GM23248 (cell line): ENCODE results near the gene SLC13A2. TPM values are rescaled to one million over a fixed set of nuclear protein-coding genes. Genes with fewer than 3 reads are reported as not detected.
"Not testable (repeated sequence)": the region's sequence is repeated elsewhere in the genome, so short reads cannot be mapped to it uniquely, and the experiment has no call there.

Experiments used
- DNase-seq: peaks from one replicate; pipeline ENCODE4 v3.0.0-alpha.2; 2015
- H2AFZ ChIP-seq: fragments of 200-600 bp; sonication (generic); 2 replicates; pipeline ENCODE4 v1.6.1; 2016; ENCODE audit warnings: antibody characterized with exemption
- H3F3A ChIP-seq: fragments of 200-600 bp; sonication (generic); 2 replicates; pipeline ENCODE4 v1.6.1; 2016; ENCODE audit warnings: mild to moderate bottlenecking, antibody characterized with exemption, mixed run types; ENCODE audit not compliant: insufficient read depth
- H3K27ac ChIP-seq: fragments of 200-600 bp; sonication (generic); 2 replicates; pipeline ENCODE4 v1.5.1; 2016; ENCODE audit warnings: mild to moderate bottlenecking
- H3K27me3 ChIP-seq: fragments of 200-600 bp; sonication (generic); replicated peaks from 2 replicates; pipeline ENCODE4 v1.6.1; 2016; ENCODE audit warnings: mild to moderate bottlenecking; ENCODE audit not compliant: insufficient read depth
- H3K36me3 ChIP-seq: fragments of 200-600 bp; sonication (generic); 2 replicates; pipeline ENCODE4 v1.6.1; 2016; ENCODE audit warnings: low read depth, mild to moderate bottlenecking
- H3K4me1 ChIP-seq: fragments of 200-600 bp; sonication (generic); 2 replicates; pipeline ENCODE4 v1.6.1; 2016; ENCODE audit warnings: mild to moderate bottlenecking; ENCODE audit not compliant: insufficient read depth
- H3K4me2 ChIP-seq: fragments of 200-600 bp; sonication (generic); one replicate; pipeline ENCODE4 v1.6.1; 2016; ENCODE audit warnings: mild to moderate bottlenecking; ENCODE audit not compliant: unreplicated experiment
- H3K4me3 ChIP-seq: fragments of 200-600 bp; sonication (generic); 2 replicates; pipeline ENCODE4 v1.5.1; 2016; ENCODE audit warnings: mild to moderate bottlenecking
- H3K79me2 ChIP-seq: fragments of 200-600 bp; sonication (generic); 2 replicates; pipeline ENCODE4 v1.6.1; 2016; ENCODE audit warnings: mild to moderate bottlenecking; ENCODE audit not compliant: insufficient read depth
- H3K9ac ChIP-seq: fragments of 200-600 bp; sonication (generic); 2 replicates; pipeline ENCODE4 v1.6.1; 2016; ENCODE audit warnings: mild to moderate bottlenecking
- H3K9me2 ChIP-seq: fragments of 200-600 bp; sonication (generic); 2 replicates; pipeline ENCODE4 v1.6.1; 2016; ENCODE audit warnings: mixed run types, mild to moderate bottlenecking, moderate library complexity; ENCODE audit not compliant: insufficient read depth
- H3K9me3 ChIP-seq: fragments of 200-600 bp; sonication (generic); one replicate; pipeline ENCODE4 v1.6.1; 2017; ENCODE audit warnings: low read depth
- H4K20me1 ChIP-seq: fragments of 200-600 bp; sonication (generic); 2 replicates; pipeline ENCODE4 v1.6.0; 2016; ENCODE audit not compliant: insufficient read depth
- EZH2 ChIP-seq: fragments of 200-600 bp; sonication (generic); IDR thresholded peaks from 2 replicates; pipeline ENCODE4 v1.6.1; 2018; ENCODE audit warnings: antibody characterized with exemption, mild to moderate bottlenecking; ENCODE audit not compliant: insufficient read depth, poor library complexity, severe bottlenecking
- EZH2phosphoT487 ChIP-seq: fragments of 200-600 bp; sonication (generic); IDR thresholded peaks from 2 replicates; pipeline ENCODE4 v1.6.1; 2018; ENCODE audit warnings: antibody characterized with exemption, moderate library complexity, mild to moderate bottlenecking, low read depth; ENCODE audit not compliant: insufficient read depth
- WGBS, 2 experiments: methylation state at CpG; one replicate each; pipeline ENCODE4 v1.1.6; 2015 to 2017; ENCODE audit warnings: low lambda C conversion rate in 2 of 2, low coverage in 1 of 2; ENCODE audit errors: missing lambda C conversion rate in 2 of 2; 5-methylcytosine and 5-hydroxymethylcytosine counted together
- in situ Hi-C: fragments of 300-500 bp; cut with MboI; formaldehyde crosslinking; loops from 2 replicates; pipeline ENCODE4 v1.15.0; 2020
- polyA plus RNA-seq: library from polyadenylated mRNA; unstranded; fragments of >200 nt; fragmentation: Nextera tagmentation; extraction: Ambion mirVana; gene quantifications from 2 replicates; pipeline ENCODE4 v1.2.1, GENCODE V29; 2016
- total RNA-seq: library from RNA; depleted of rRNA; stranded (reverse); fragments of >200 nt; shearing (Covaris generic); gene quantifications from 2 replicates; pipeline ENCODE4 v1.2.3, GENCODE V29; 2014; rRNA removed

The SLC13A2 gene, protein sequence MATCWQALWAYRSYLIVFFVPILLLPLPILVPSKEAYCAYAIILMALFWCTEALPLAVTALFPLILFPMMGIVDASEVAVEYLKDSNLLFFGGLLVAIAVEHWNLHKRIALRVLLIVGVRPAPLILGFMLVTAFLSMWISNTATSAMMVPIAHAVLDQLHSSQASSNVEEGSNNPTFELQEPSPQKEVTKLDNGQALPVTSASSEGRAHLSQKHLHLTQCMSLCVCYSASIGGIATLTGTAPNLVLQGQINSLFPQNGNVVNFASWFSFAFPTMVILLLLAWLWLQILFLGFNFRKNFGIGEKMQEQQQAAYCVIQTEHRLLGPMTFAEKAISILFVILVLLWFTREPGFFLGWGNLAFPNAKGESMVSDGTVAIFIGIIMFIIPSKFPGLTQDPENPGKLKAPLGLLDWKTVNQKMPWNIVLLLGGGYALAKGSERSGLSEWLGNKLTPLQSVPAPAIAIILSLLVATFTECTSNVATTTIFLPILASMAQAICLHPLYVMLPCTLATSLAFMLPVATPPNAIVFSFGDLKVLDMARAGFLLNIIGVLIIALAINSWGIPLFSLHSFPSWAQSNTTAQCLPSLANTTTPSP
- not detected in 2 replicates for total RNA-seq
- polyA plus RNA-seq: not detected in 2 replicates

- in situ Hi-C loops: no loop called here
- H3K79me2 ChIP-seq: no peaks in the 10 kb centered on the region
- no peak for DNase-seq
- H3K4me3 ChIP-seq: no peak within 1 kb of the TSS
- no peaks in the 10 kb centered on the region for H3F3A ChIP-seq
- H3K27ac ChIP-seq: no peak within 1 kb of the TSS
- no peaks in the 10 kb centered on the region for H3K36me3 ChIP-seq
- H3K4me1 ChIP-seq: no peaks in the 10 kb centered on the region
- no peaks in the 10 kb centered on the region for H3K9me2 ChIP-seq
- peaks cover 38% of the 10 kb centered on the region for H3K27me3 ChIP-seq
- no peak for TF ChIP-seq EZH2phosphoT487
- TF ChIP-seq EZH2: no peak
- H3K9me3 ChIP-seq: no peaks in the 10 kb centered on the region
- no peak within 1 kb of the TSS for H3K9ac ChIP-seq
- whole genome bisulfite sequencing, 2 experiments: 37 to 43% methylated on average over 5 of the region's 5 CpGs
- no peak within 1 kb of the TSS for H3K4me2 ChIP-seq
- H4K20me1 ChIP-seq: no peaks in the 10 kb centered on the region
- no peak within 1 kb of the TSS for H2AFZ ChIP-seq
Observed at GRCh38 chr17:28473542-28473941, at the start of gene SLC13A2. TSS of gene SLC13A2 (plus strand) at chr17:28473644. CDS start at chr17:28473713, 69 bp downstream.

DNA sequence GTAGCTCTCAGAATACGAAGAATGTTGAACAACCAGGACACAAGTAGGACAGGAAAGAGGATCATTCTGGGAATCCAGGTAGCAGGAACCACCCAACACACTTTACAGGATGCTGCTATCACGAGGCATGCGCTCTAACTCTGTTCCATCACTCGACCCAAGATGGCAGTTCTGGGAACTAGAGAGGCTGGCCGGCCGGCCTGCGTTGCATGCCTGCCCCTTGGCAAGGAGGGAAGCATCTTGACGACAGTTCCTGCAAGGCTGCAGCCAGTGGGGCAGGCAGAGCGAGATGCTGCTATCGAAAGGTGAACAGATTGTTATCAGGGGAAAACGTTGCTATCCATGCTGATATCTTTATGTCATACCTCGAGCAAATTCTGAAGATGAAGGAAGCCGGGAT lies 48.2 kb upstream of the SLC13A2 start:
- in situ Hi-C loops: no loop called here
- H3K4me2 ChIP-seq: no peak overlapping the region
- no peaks in the 10 kb centered on the region for H3K79me2 ChIP-seq
- H3K4me1 ChIP-seq: no peaks in the 10 kb centered on the region
- TF ChIP-seq EZH2phosphoT487 (no peak), EZH2 (no peak)
- no peaks in the 10 kb centered on the region for H3K36me3 ChIP-seq
- 70 to 71% methylated on average over 12 to 13 of the region's 13 CpGs for WGBS, 2 experiments
- no peak overlapping the region for H3K4me3 ChIP-seq
- H4K20me1 ChIP-seq: no peaks in the 10 kb centered on the region
- no peak overlapping the region for H2AFZ ChIP-seq
- H3K9me3 ChIP-seq: no peaks in the 10 kb centered on the region
- no peaks in the 10 kb centered on the region for H3K9me2 ChIP-seq
- no peaks in the 10 kb centered on the region for H3F3A ChIP-seq
- H3K27me3 ChIP-seq: peaks cover 16% of the 10 kb centered on the region
- DNase-seq: no peak
- H3K27ac ChIP-seq: no peak overlapping the region
- H3K9ac ChIP-seq: no peak overlapping the region

GRCh38 chr17:28426081-28426519 lies 47.3 kb upstream of the SLC13A2 start:
- H3K4me1 ChIP-seq: no peaks in the 10 kb centered on the region
- in situ Hi-C loops: no loop called here

GRCh38 chr17:28427371-28427770 lies 46.1 kb upstream of the SLC13A2 start:
- Histone ChIP-seq H3F3A (no peaks in the 10 kb centered on the region), H3K4me2 (no peak overlapping the region), H3K4me3 (no peak overlapping the region), H2AFZ (no peak overlapping the region), H3K9me2 (no peaks in the 10 kb centered on the region), H3K9ac (no peak overlapping the region), H3K27ac (no peak overlapping the region), H3K27me3 (peaks cover 24% of the 10 kb centered on the region), H3K36me3 (no peaks in the 10 kb centered on the region), H3K9me3 (no peaks in the 10 kb centered on the region), H3K4me1 (no peaks in the 10 kb centered on the region), H4K20me1 (no peaks in the 10 kb centered on the region), H3K79me2 (no peaks in the 10 kb centered on the region)
- DNase-seq: peak; percentile 28
- in situ Hi-C loops: no loop called here
- 5 to 7% methylated on average over 5 of the region's 5 CpGs for WGBS, 2 experiments
- TF ChIP-seq EZH2: no peak
- no peak for TF ChIP-seq EZH2phosphoT487

More at GRCh38 chr17:28426081-28426519, 47.3 kb upstream of the SLC13A2 start:
- Histone ChIP-seq H2AFZ (no peak overlapping the region), H3K4me3 (no peak overlapping the region), H3K9me3 (no peaks in the 10 kb centered on the region), H3K4me2 (no peak overlapping the region), H3K27me3 (peaks cover 16% of the 10 kb centered on the region), H3K9ac (no peak overlapping the region), H3K27ac (no peak overlapping the region), H3K9me2 (no peaks in the 10 kb centered on the region), H3K36me3 (no peaks in the 10 kb centered on the region), H3K79me2 (no peaks in the 10 kb centered on the region), H4K20me1 (no peaks in the 10 kb centered on the region), H3F3A (no peaks in the 10 kb centered on the region)
- 75 to 76% methylated on average over 9 of the region's 9 CpGs for WGBS, 2 experiments
- peak; percentile 34 for DNase-seq
- TF ChIP-seq EZH2: no peak
- no peak for TF ChIP-seq EZH2phosphoT487

DNA sequence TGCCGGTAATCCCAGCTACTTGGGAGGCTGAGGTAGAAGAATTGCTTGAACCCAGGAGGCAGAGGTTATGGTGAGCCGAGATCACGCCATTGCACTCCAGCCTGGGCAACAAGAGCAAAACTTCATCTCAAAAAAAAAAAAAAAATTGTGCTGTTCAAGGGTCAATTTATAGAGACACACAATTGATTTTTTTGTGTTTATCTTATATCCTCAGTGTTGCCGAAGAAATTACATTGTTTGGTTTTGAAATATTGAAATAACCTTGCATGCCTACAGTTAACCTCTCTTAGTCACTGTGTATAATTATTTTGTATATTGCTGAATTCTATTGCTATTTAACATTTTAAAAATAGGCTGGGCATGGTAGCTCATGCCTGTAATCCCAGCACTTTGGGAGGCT lies 45.5 kb upstream of the SLC13A2 start:
- H3K36me3 ChIP-seq, H2AFZ ChIP-seq, in situ Hi-C loops, H3K4me3 ChIP-seq, H3K79me2 ChIP-seq, H3K9ac ChIP-seq, H3K9me3 ChIP-seq, H3K4me2 ChIP-seq, H3K27ac ChIP-seq, H3K4me1 ChIP-seq, H3K9me2 ChIP-seq, H3F3A ChIP-seq, DNase-seq, H4K20me1 ChIP-seq: not testable (repeated sequence)
- H3K27me3 ChIP-seq: peaks cover 27% of the 10 kb centered on the region
- whole genome bisulfite sequencing, 2 experiments: 77 to 87% methylated on average over 4 of the region's 4 CpGs
